ENCODE results near the gene TIMP2.
A peak's percentile ranks its signal among the peaks of the same experiment; 100 is the strongest.

TIMP2 gene

DNA sequence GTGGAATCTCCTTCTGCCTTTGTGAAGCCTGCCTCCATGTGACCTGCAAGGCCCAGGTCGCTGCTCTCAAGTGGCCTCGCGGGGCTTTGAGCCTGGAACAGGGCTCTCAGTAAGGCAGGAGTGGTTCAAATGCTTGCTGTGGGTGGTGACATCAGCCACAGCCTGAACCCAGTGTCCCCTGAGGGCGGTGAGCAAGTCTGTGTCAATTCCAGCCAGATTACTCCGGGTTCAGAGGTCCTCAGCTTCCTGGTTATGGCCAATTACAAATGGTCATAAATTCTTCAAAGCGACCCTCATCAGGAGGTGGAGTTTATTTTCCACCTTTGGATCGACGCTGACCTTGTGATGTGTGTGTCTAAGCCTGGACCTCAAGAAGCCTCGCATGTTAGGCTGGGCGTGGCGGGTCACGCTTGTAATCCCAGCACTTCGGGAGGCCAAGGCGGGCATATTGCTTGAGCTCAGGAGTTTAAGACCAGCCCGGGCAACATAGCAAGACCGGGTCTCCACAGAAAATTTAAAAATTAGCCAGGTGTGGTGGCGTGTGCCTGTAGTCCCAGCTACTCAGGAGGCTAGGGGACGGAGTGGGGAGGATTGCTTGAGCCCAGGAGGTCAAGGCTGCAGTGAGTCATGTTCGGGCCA is 37.3 kb upstream of the TIMP2 start:
- Mint-ChIP-seq H3K36me3 (ENCODE audit: low read depth) (no peaks in the 10 kb centered on the region), H3K27me3 (peaks cover 2% of the 10 kb centered on the region), H3K4me3 (no peak overlapping the region), H3K9me3 (no peaks in the 10 kb centered on the region), H3K27ac (no peak overlapping the region), H3K4me1 (no peaks in the 10 kb centered on the region)
- ATAC-seq, result no peak
- DNase-seq, result no peak

GRCh38 chr17:78961571-78961970 is 36.4 kb upstream of the TIMP2 start:
- no peak for ATAC-seq
- peaks cover 2% of the 10 kb centered on the region for H3K27me3 Mint-ChIP-seq
- no peaks in the 10 kb centered on the region for H3K36me3 Mint-ChIP-seq (ENCODE audit: low read depth)
- no peak overlapping the region for H3K4me3 Mint-ChIP-seq
- H3K27ac Mint-ChIP-seq, result no peak overlapping the region
- DNase-seq, result no peak
- H3K4me1 Mint-ChIP-seq, result peaks cover 4% of the 10 kb centered on the region
- no peaks in the 10 kb centered on the region for H3K9me3 Mint-ChIP-seq

DNA sequence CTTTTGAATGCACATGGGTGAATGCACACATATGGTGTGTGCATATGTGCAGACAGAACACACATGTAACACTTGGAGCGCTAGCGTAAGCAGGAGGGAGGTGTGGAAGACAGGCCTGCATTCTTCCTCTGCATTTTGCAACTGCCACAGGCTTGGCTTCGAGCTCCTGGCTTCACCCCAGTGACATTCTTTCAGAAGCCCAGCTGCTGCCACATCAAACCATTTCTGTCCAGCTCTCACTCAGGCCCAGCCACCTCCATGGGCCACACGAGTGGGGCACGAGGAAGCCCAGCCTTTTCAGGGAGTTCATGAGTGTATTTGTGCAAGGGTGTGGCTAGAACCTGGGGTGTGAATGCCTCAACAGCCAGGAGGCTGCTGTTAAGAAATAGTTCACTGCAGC is 35.7 kb upstream of the TIMP2 start:
- H3K4me3 Mint-ChIP-seq, result no peak overlapping the region
- no peak for ATAC-seq
- H3K4me1 Mint-ChIP-seq, result peaks cover 9% of the 10 kb centered on the region
- DNase-seq, result no peak
- H3K36me3 Mint-ChIP-seq (ENCODE audit: low read depth), result no peaks in the 10 kb centered on the region
- H3K27ac Mint-ChIP-seq, result no peak overlapping the region
- H3K9me3 Mint-ChIP-seq, result no peaks in the 10 kb centered on the region
- H3K27me3 Mint-ChIP-seq, result peaks cover 2% of the 10 kb centered on the region

- DNase-seq (no peak), ATAC-seq (no peak)
- no peak overlapping the region for H3K27ac Mint-ChIP-seq
- H3K9me3 Mint-ChIP-seq, result no peaks in the 10 kb centered on the region
- no peaks in the 10 kb centered on the region for H3K36me3 Mint-ChIP-seq (ENCODE audit: low read depth)
- peaks cover 2% of the 10 kb centered on the region for H3K27me3 Mint-ChIP-seq
- peaks cover 12% of the 10 kb centered on the region for H3K4me1 Mint-ChIP-seq
- no peak overlapping the region for H3K4me3 Mint-ChIP-seq
Observed at GRCh38 chr17:78959803-78960202, 34.6 kb upstream of the TIMP2 start.

- Mint-ChIP-seq H3K4me1 (peaks cover 14% of the 10 kb centered on the region), H3K27ac (no peak overlapping the region), H3K4me3 (no peak overlapping the region), H3K36me3 (ENCODE audit: low read depth) (no peaks in the 10 kb centered on the region), H3K9me3 (no peaks in the 10 kb centered on the region), H3K27me3 (peaks cover 2% of the 10 kb centered on the region)
- ATAC-seq (no peak), DNase-seq (no peak)
Observed at GRCh38 chr17:78958641-78959127, 33.5 kb upstream of the TIMP2 start.

GRCh38 chr17:78957128-78957527 is 31.9 kb upstream of the TIMP2 start:
- no peak overlapping the region for H3K27ac Mint-ChIP-seq
- no peaks in the 10 kb centered on the region for H3K9me3 Mint-ChIP-seq
- H3K36me3 Mint-ChIP-seq (ENCODE audit: low read depth), result no peaks in the 10 kb centered on the region
- no peak overlapping the region for H3K4me3 Mint-ChIP-seq
- no peak for DNase-seq
- H3K27me3 Mint-ChIP-seq, result peaks cover 2% of the 10 kb centered on the region
- ATAC-seq, result peak; percentile 13
- peaks cover 14% of the 10 kb centered on the region for H3K4me1 Mint-ChIP-seq

- Mint-ChIP-seq H3K27me3 (peaks cover 2% of the 10 kb centered on the region), H3K36me3 (ENCODE audit: low read depth) (no peaks in the 10 kb centered on the region), H3K9me3 (no peaks in the 10 kb centered on the region), H3K4me3 (no peak overlapping the region), H3K4me1 (peaks cover 14% of the 10 kb centered on the region), H3K27ac (peak overlapping the region; percentile 22)
- ATAC-seq (peak; percentile 37), DNase-seq (no peak)
Observed at GRCh38 chr17:78956254-78956653, 31.1 kb upstream of the TIMP2 start.

DNA sequence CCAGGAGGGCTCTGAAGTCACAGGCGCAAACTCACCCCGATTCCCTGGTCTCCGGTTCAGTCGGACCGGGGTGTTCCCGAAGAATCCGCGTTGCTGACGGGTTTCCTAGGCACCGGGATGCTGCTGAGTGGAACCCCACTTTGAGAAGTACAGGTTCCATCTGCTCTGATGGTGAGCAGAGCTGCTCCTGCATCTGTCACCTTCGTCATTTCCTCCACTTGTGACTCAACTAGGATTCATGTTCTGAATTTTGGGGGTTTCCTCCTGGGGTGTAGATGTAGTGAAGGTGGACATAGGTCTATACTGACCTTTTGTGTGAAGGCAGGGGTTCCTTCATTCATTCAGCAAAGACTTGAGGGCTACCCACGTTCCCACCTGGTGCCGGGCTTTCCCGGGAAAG is 29.5 kb upstream of the TIMP2 start:
- ATAC-seq (peak; percentile 40), DNase-seq (no peak)
- peaks cover 4% of the 10 kb centered on the region for H3K36me3 Mint-ChIP-seq (ENCODE audit: low read depth)
- peaks cover 14% of the 10 kb centered on the region for H3K4me1 Mint-ChIP-seq
- H3K9me3 Mint-ChIP-seq, result peaks cover 10% of the 10 kb centered on the region
- no peak overlapping the region for H3K27ac Mint-ChIP-seq
- no peak overlapping the region for H3K4me3 Mint-ChIP-seq
- peaks cover 2% of the 10 kb centered on the region for H3K27me3 Mint-ChIP-seq

GRCh38 chr17:78953356-78954350 is 28.5 kb upstream of the TIMP2 start:
- peaks cover 14% of the 10 kb centered on the region for H3K4me1 Mint-ChIP-seq
- DNase-seq (no peak), ATAC-seq (no peak)
- H3K9me3 Mint-ChIP-seq, result peaks cover 10% of the 10 kb centered on the region
- H3K27me3 Mint-ChIP-seq, result no peaks in the 10 kb centered on the region
- H3K4me3 Mint-ChIP-seq, result no peak overlapping the region
- peaks cover 4% of the 10 kb centered on the region for H3K36me3 Mint-ChIP-seq (ENCODE audit: low read depth)
- no peak overlapping the region for H3K27ac Mint-ChIP-seq

- ATAC-seq (no peak), DNase-seq (no peak)
- Mint-ChIP-seq H3K27me3 (no peaks in the 10 kb centered on the region), H3K4me3 (no peak overlapping the region), H3K4me1 (peaks cover 14% of the 10 kb centered on the region), H3K27ac (no peak overlapping the region), H3K36me3 (ENCODE audit: low read depth) (peaks cover 4% of the 10 kb centered on the region), H3K9me3 (peaks cover 10% of the 10 kb centered on the region)
Observed at GRCh38 chr17:78952706-78953105, 27.5 kb upstream of the TIMP2 start.

- no peak for ATAC-seq
Observed at GRCh38 chr17:78951967-78952551, 26.9 kb upstream of the TIMP2 start.

GRCh38 chr17:78950870-78951269 is 25.7 kb upstream of the TIMP2 start:
- H3K4me1 Mint-ChIP-seq, result peaks cover 5% of the 10 kb centered on the region
- ATAC-seq (no peak), DNase-seq (no peak)
- peaks cover 4% of the 10 kb centered on the region for H3K36me3 Mint-ChIP-seq (ENCODE audit: low read depth)
- H3K27me3 Mint-ChIP-seq, result peaks cover 2% of the 10 kb centered on the region
- H3K4me3 Mint-ChIP-seq, result no peak overlapping the region
- no peak overlapping the region for H3K27ac Mint-ChIP-seq
- H3K9me3 Mint-ChIP-seq, result peaks cover 10% of the 10 kb centered on the region

More at GRCh38 chr17:78951967-78952551, 26.9 kb upstream of the TIMP2 start:
- H3K4me1 Mint-ChIP-seq, result peaks cover 14% of the 10 kb centered on the region
- no peak for DNase-seq
- no peak overlapping the region for H3K27ac Mint-ChIP-seq
- H3K27me3 Mint-ChIP-seq, result no peaks in the 10 kb centered on the region
- no peak overlapping the region for H3K4me3 Mint-ChIP-seq
- H3K9me3 Mint-ChIP-seq, result peaks cover 10% of the 10 kb centered on the region
- peaks cover 4% of the 10 kb centered on the region for H3K36me3 Mint-ChIP-seq (ENCODE audit: low read depth)

- peaks cover 2% of the 10 kb centered on the region for H3K4me1 Mint-ChIP-seq
- H3K36me3 Mint-ChIP-seq (ENCODE audit: low read depth), result peaks cover 4% of the 10 kb centered on the region
- no peak overlapping the region for H3K27ac Mint-ChIP-seq
- H3K27me3 Mint-ChIP-seq, result peaks cover 4% of the 10 kb centered on the region
- H3K4me3 Mint-ChIP-seq, result no peak overlapping the region
- DNase-seq, result no peak
- no peak for ATAC-seq
- peaks cover 10% of the 10 kb centered on the region for H3K9me3 Mint-ChIP-seq
Observed at GRCh38 chr17:78947235-78948149, 22.3 kb upstream of the TIMP2 start.

GRCh38 chr17:78946631-78947030 is 21.4 kb upstream of the TIMP2 start:
- Mint-ChIP-seq H3K27me3 (peaks cover 4% of the 10 kb centered on the region), H3K4me1 (peaks cover 2% of the 10 kb centered on the region), H3K9me3 (peaks cover 10% of the 10 kb centered on the region), H3K27ac (no peak overlapping the region), H3K36me3 (ENCODE audit: low read depth) (peaks cover 4% of the 10 kb centered on the region), H3K4me3 (no peak overlapping the region)
- DNase-seq (no peak), ATAC-seq (no peak)

Measured in activated naive CD8-positive, alpha-beta T cell treated with anti-CD3 and anti-CD28 coated beads, Interleukin-2, amount 50 U/mL, for 24 hours (primary cell).